GM12878 (cell line): ENCODE data around the gene ARHGAP12. TPM values are rescaled to one million over a fixed set of nuclear protein-coding genes. Genes with fewer than 3 reads are reported as not detected.

Source experiments
- ATAC-seq: fragments of 200-7000 bp; cut with Tn5 transposase; 3 replicates; pipeline ENCODE4 v1.9.1; 2020; ENCODE audit warnings: mild to moderate bottlenecking, moderate library complexity
- BruUV-seq: library from RNA; stranded (reverse); fragments of 400-500 nt; replicated peaks from 2 replicates; lab custom pipeline; 2021; lab: Mats Ljungman, UMichigan
- CTCF ChIA-PET: fragments of 300-600 bp; sonication (Branson Sonifier 250); formaldehyde crosslinking; extraction: SDS; loops from one replicate; lab custom pipeline; 2021; ENCODE audit warnings: inconsistent platforms; lab: Yijun Ruan, JAX
- POLR2A ChIA-PET: fragments of 350-600 bp; formaldehyde crosslinking; extraction: SDS; loops from one replicate; lab custom pipeline; 2021; ENCODE audit warnings: inconsistent platforms; lab: Charles Lee
- RAD21 ChIA-PET: fragments of 300-600 bp; sonication (Branson Sonifier 250); formaldehyde crosslinking; loops from one replicate; lab custom pipeline; 2023; ENCODE audit warnings: antibody characterized with exemption; ENCODE audit not compliant: unreplicated experiment; lab: Charles Lee
- SMC1A ChIA-PET: fragments of 300-600 bp; sonication (Branson Sonifier 250); formaldehyde crosslinking; loops from one replicate; lab custom pipeline; 2023; ENCODE audit not compliant: unreplicated experiment, uncharacterized antibody; lab: Charles Lee
- DNase-seq: peaks from one replicate; pipeline ENCODE4 v3.0.0-alpha.2; 2011; ENCODE audit warnings: low read depth, low spot score
- FAIRE-seq: peaks from 3 replicates; lab custom pipeline; 2011; peaks lifted over from hg19 to GRCh38; lab: Jason Lieb, UNC
- H2AFZ ChIP-seq: 2 replicates; pipeline ENCODE4 v1.6.0; 2011; ENCODE audit warnings: low read depth, low read length, control low read depth; ENCODE audit not compliant: control insufficient read depth
- H3K27ac ChIP-seq: 2 replicates; pipeline ENCODE4 v1.5.1; 2011; ENCODE audit warnings: control low read depth; ENCODE audit not compliant: control insufficient read depth, insufficient read depth
- H3K27me3 ChIP-seq, 2 experiments: replicated peaks in 1 of 2; 2 replicates each; pipeline versions ENCODE4 v1.6.0 to v1.6.1; 2011; ENCODE audit warnings: low read length in 1 of 2; ENCODE audit not compliant: control insufficient read depth in 2 of 2, insufficient read depth in 2 of 2
- H3K36me3 ChIP-seq, 2 experiments: 2 replicates each; pipeline ENCODE4 v1.5.1; 2011; ENCODE audit warnings: low read length in 1 of 2; ENCODE audit not compliant: control insufficient read depth in 2 of 2, insufficient read depth in 2 of 2
- H3K4me1 ChIP-seq: 2 replicates; pipeline ENCODE4 v1.6.1; 2011; ENCODE audit warnings: mild to moderate bottlenecking, low read length, moderate library complexity, mixed read lengths; ENCODE audit not compliant: control insufficient read depth, insufficient read depth
- H3K4me2 ChIP-seq: 2 replicates; pipeline ENCODE4 v1.6.0; 2011; ENCODE audit warnings: control low read depth; ENCODE audit not compliant: control insufficient read depth, insufficient read depth
- H3K4me3 ChIP-seq: fragments of 200-600 bp; sonication (generic); 2 replicates; pipeline ENCODE4 v1.5.1; 2016
- H3K79me2 ChIP-seq: 2 replicates; pipeline ENCODE4 v1.6.0; 2011; ENCODE audit warnings: low read length; ENCODE audit not compliant: control insufficient read depth, insufficient read depth
- H3K9ac ChIP-seq: 2 replicates; pipeline ENCODE4 v1.8.0; 2011; ENCODE audit warnings: low read length, control low read depth, mixed read lengths; ENCODE audit not compliant: control insufficient read depth, insufficient read depth
- H3K9me3 ChIP-seq: replicated peaks from 3 replicates; pipeline ENCODE4 v1.5.1; 2011; ENCODE audit warnings: mild to moderate bottlenecking, low read length; ENCODE audit not compliant: control insufficient read depth, insufficient read depth
- H4K20me1 ChIP-seq: 2 replicates; pipeline ENCODE4 v1.6.0; 2011; ENCODE audit not compliant: control insufficient read depth, insufficient read depth
- HCFC1 ChIP-seq: fragments of 150-350 bp; IDR thresholded peaks from 2 replicates; pipeline ENCODE4 v1.6.1; 2014; ENCODE audit warnings: low read length
- NR2C2 ChIP-seq: IDR thresholded peaks from 2 replicates; pipeline ENCODE4 v1.6.1; 2011; ENCODE audit warnings: borderline replicate concordance, low read depth; ENCODE audit not compliant: control insufficient read depth, insufficient read length
- NR2F1 ChIP-seq: fragments of 450-650 bp; conservative IDR thresholded peaks from 2 replicates; pipeline ENCODE4 v1.6.1; 2017; ENCODE audit warnings: mild to moderate bottlenecking
- POLR2A ChIP-seq: IDR thresholded peaks from 2 replicates; pipeline ENCODE4 v1.6.1; 2011; ENCODE audit warnings: low read depth, mild to moderate bottlenecking, low read length
- RFX5 ChIP-seq: IDR thresholded peaks from 2 replicates; pipeline ENCODE4 v1.6.1; 2011; ENCODE audit warnings: low read depth, low read length, improper control_type of control experiment
- SMARCA5 ChIP-seq: fragments of 450-650 bp; IDR thresholded peaks from 2 replicates; pipeline ENCODE4 v1.6.1; 2017; ENCODE audit warnings: mild to moderate bottlenecking
- TAF1 ChIP-seq: IDR thresholded peaks from 2 replicates; pipeline ENCODE4 v1.6.1; 2011; ENCODE audit warnings: mild to moderate bottlenecking, low read depth, low read length, borderline replicate concordance
- YY1 ChIP-seq: IDR thresholded peaks from 2 replicates; pipeline ENCODE4 v1.6.1; 2011; ENCODE audit warnings: low read depth, mild to moderate bottlenecking, low read length
- ZBTB11 ChIP-seq: fragments of 450-650 bp; formaldehyde crosslinking; IDR thresholded peaks from 2 replicates; pipeline ENCODE4 v1.5.0; 2022; ENCODE audit warnings: mild to moderate bottlenecking, missing genetic modification characterization
- WGBS: methylation state at CpG from one replicate; pipeline ENCODE4 v1.1.6; 2016; ENCODE audit warnings: low lambda C conversion rate; ENCODE audit not compliant: insufficient replicate concordance, insufficient coverage; ENCODE audit errors: missing lambda C conversion rate; 5-methylcytosine and 5-hydroxymethylcytosine counted together
- in situ Hi-C: fragments of 300-500 bp; cut with MboI; formaldehyde crosslinking; loops from 9 replicates; pipeline ENCODE4 v1.14.3; 2018; ENCODE audit warnings: mixed read lengths
- intact Hi-C: fragments of 100-400 bp; cut with micrococcal nuclease; formaldehyde crosslinking; loops from one replicate; pipeline ENCODE4 v1.14.2; 2022; ENCODE audit not compliant: unreplicated experiment
- polyA plus RNA-seq, 11 experiments: library from polyadenylated mRNA; depleted of rRNA in 4 of 11; unstranded in 6 of 11; stranded (reverse) in 5 of 11; fragments of >200 nt; fragmentation: Nextera tagmentation in 4 of 11; fragmentation: Illumina TruSeq in 1 of 11; extraction: Ambion mirVana in 4 of 11; extraction: Trizol in 1 of 11; gene quantifications; 1 replicate in 1 of 11; 2 replicates in 10 of 11; pipeline versions ENCODE4 v1.2.1 to v1.2.3, GENCODE V29; 2011 to 2016; ENCODE audit warnings: inconsistent platforms in 2 of 11, missing spikeins in 2 of 11, low read depth in 1 of 11
- total RNA-seq, 4 experiments: library from RNA; depleted of rRNA in 3 of 4; stranded (reverse); fragments of >200 nt in 3 of 4; fragmentation: Illumina TruSeq in 1 of 4; extraction: Trizol in 1 of 4; gene quantifications; 2 replicates each; pipeline versions ENCODE4 v1.2.1 to v1.2.3, GENCODE V29; 2013 to 2021

ARHGAP12 gene
- total and polyA plus RNA-seq, 10 of the 15 experiments (the other 5 are each of a cell fraction or from before 2014, with no cell fraction given): 5.4 to 15.6 (median 8.5) TPM

- Histone ChIP-seq H3K9me3 (peaks cover 3% of the 10 kb centered on the region; the same call in 2 of the 3 replicates), H4K20me1 (no peaks in the 10 kb centered on the region), H3K27me3 (no peaks in the 10 kb centered on the region), H3K79me2 (no peaks in the 10 kb centered on the region), H2AFZ (no peak overlapping the region), H3K4me3 (no peak overlapping the region), H3K4me2 (no peak overlapping the region), H3K4me1 (no peaks in the 10 kb centered on the region), H3K27ac (no peak overlapping the region), H3K36me3 (no peaks in the 10 kb centered on the region), H3K9ac (no peak overlapping the region)
- 59% methylated on average over 12 of the region's 12 CpGs for WGBS
- no TSS peak for BruUV-seq
- TF ChIP-seq HCFC1 (no peak), TAF1 (no peak)
- no peak for FAIRE-seq
- ChIA-PET RAD21 (no interaction called here), SMC1A (interaction anchor here (0.6 to 1.8 kb wide), 3 partner anchors 8 to 47 kb away, joined by 3 to 4 read pairs (median 4); no protein-coding TSS in a partner anchor), POLR2A (interaction anchor here (0.6 kb wide), 1 partner anchor 145 kb away, joined by 3 read pairs; no protein-coding TSS in a partner anchor), CTCF (interaction anchor here (0.7 to 2.1 kb wide), 2 partner anchors 12 to 33 kb away, joined by 3 to 8 read pairs; no protein-coding TSS in a partner anchor)
- intact Hi-C loops: loop anchor here (10.0 kb wide), 1 partner anchor 240 kb away; no protein-coding TSS in a partner anchor
- in situ Hi-C loops: no loop called here
- no peak for ATAC-seq
- DNase-seq: no peak
Measured at GRCh38 chr10:31774928-31775650, 153.5 kb downstream of the ARHGAP12 start.

GRCh38 chr10:31774299-31774900, 154.2 kb downstream of the ARHGAP12 start:
- no peak overlapping the region for H3K4me3 ChIP-seq
- intact Hi-C loops (loop anchor here (10.0 kb wide), 1 partner anchor 240 kb away; no protein-coding TSS in a partner anchor), in situ Hi-C loops (no loop called here)
- 72% methylated on average over 12 of the region's 12 CpGs for whole genome bisulfite sequencing
- ATAC-seq: no peak
- no peak for FAIRE-seq
- ChIA-PET RAD21 (no interaction called here), POLR2A (interaction anchor here (0.6 kb wide), 1 partner anchor 145 kb away, joined by 3 read pairs; no protein-coding TSS in a partner anchor), CTCF (interaction anchor here (2.1 kb wide), 1 partner anchor 33 kb away, joined by 8 read pairs; no protein-coding TSS in a partner anchor), SMC1A (interaction anchor here (1.6 to 1.8 kb wide), 2 partner anchors 9 to 13 kb away, joined by 4 read pairs; no protein-coding TSS in a partner anchor)
- DNase-seq: no peak
- no peak overlapping the region for H3K4me2 ChIP-seq
- no peak overlapping the region for H3K27ac ChIP-seq
- no peak overlapping the region for H2AFZ ChIP-seq
- H3K4me1 ChIP-seq: no peaks in the 10 kb centered on the region
- BruUV-seq: no TSS peak
- no peaks in the 10 kb centered on the region for H3K36me3 ChIP-seq
- no peaks in the 10 kb centered on the region for H3K79me2 ChIP-seq
- H4K20me1 ChIP-seq: no peaks in the 10 kb centered on the region
- peaks cover 3% of the 10 kb centered on the region; the same call in 2 of the 3 replicates for H3K9me3 ChIP-seq
- H3K9ac ChIP-seq: no peak overlapping the region
- H3K27me3 ChIP-seq: no peaks in the 10 kb centered on the region
- TF ChIP-seq SMARCA5: no peak
- no peak for TF ChIP-seq NR2F1
- no peak for TF ChIP-seq HCFC1
- TF ChIP-seq YY1: no peak
- no peak for TF ChIP-seq POLR2A
- TF ChIP-seq RFX5: no peak
- no peak for TF ChIP-seq NR2C2
- TF ChIP-seq ZBTB11 (CRISPR knock-in tag): no peak
